Measurements from ENCODE around the gene CPOX. TPM values are rescaled to one million over a fixed set of nuclear protein-coding genes. Genes with fewer than 3 reads are reported as not detected.
"Not testable (repeated sequence)": the region's sequence is repeated elsewhere in the genome, so short reads cannot be mapped to it uniquely, and the experiment has no call there.

CPOX gene
- total and polyA plus RNA-seq, 10 of the 15 experiments (the other 5 are each of a cell fraction or from before 2014, with no cell fraction given) = 40.7 to 72.6 (median 64.5) TPM

DNA sequence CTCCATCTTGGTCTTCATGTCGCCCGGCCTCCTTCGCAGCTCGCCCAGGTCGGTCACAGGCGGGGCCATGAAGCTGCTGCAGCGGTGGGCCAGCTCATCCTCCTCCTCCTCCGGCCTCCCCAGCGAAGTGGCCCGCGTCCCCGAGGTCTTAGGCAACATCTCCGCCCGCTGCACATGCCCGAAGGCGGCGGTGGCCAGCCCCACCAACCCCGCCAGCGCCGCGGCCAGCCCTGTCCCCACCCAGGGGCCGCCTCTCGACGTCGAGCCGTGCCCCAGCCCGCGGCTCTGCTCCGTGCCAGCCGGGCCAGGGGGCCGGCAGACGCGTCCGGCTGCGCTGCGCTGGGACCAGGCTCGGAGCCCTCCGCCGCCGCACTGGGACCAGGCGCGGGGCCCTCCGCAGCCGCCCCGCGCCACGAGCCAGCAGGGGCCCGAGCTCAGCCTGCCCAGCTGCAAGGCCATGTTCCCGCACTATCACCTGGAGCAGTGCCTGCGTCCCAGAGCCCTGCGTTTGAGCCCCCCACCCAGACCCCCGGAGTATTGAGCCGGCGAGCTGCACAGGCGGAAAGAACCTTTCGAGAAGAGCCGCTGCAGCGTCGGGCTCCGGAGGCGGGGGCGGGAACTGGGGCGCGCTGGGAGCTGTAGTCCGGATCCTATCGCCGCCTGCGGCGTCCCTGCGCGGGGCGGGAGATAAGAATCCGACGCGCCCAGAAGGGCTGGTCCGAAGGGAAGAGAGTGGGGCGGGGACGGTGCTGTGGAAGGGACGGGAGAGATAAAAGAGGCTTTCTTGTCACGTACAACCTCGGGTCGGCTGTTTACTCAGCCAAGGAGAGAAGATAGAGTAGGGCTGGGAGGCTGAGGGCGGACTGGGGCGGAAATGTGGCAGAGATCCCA, at the start of gene CPOX (continued):
- TF ChIP-seq SMAD1 (IDR thresholded peaks at IDR 0.05; ENCODE audit: low read depth, partially characterized antibody) (peak; percentile 76), SMARCA5 (IDR thresholded peaks at IDR 0.05) (0 out of 2 replicates have a peak, but pooled peaks have one; percentile 42), BMI1 (IDR thresholded peaks at IDR 0.05; ENCODE audit: borderline replicate concordance) (no peak), JUND (IDR thresholded peaks at IDR 0.05; ENCODE audit: low read depth, low read length) (0 out of 2 replicates have a peak, but pooled peaks have one; percentile 19), POLR2AphosphoS5 (IDR thresholded peaks at IDR 0.05; ENCODE audit: low read length) (peak; percentile 91), CHD4 (IDR thresholded peaks at IDR 0.05) (no peak)

DNA sequence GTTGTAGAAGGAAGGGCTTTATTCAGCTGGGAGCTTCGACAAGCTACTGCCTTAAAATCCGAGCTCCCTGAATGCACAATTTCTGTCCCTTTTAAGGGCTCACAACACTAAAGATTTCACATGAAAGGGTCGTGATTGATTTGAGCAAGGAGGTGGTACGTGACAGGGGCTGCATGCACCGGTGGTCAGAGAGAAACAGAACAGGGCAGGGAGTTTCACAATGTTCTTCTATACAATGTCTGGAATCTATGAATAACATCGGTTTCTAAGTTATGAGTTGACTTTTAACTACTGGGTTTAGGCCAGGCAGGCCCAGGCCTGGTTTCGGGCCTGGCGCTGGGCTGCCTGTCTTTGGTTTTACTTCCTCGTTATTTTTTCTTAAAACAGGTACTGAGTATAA, 49.4 kb upstream of the CPOX start:
- FAIRE-seq; H3K36me3 ChIP-seq (ENCODE audit: control insufficient read depth in 2 of 2, insufficient read depth in 2 of 2, low read length in 1 of 2); in situ Hi-C loops (cut with MboI); H3K27me3 ChIP-seq (replicated peaks in 1 of 2; ENCODE audit: control insufficient read depth in 2 of 2, insufficient read depth in 2 of 2, low read length in 1 of 2); intact Hi-C loops (cut with micrococcal nuclease; ENCODE audit: unreplicated experiment); H4K20me1 ChIP-seq (ENCODE audit: control insufficient read depth, insufficient read depth); H3K79me2 ChIP-seq (ENCODE audit: control insufficient read depth, insufficient read depth, low read length); BruUV-seq (replicated peaks); H3K4me2 ChIP-seq (ENCODE audit: control insufficient read depth, insufficient read depth): not testable (repeated sequence)
- DNase-seq (ENCODE audit: low read depth, low spot score) = peak; percentile 32
- 3% methylated on average over 9 of the region's 9 CpGs for WGBS (ENCODE audit: insufficient coverage, insufficient replicate concordance, low lambda C conversion rate, missing lambda C conversion rate)
- Histone ChIP-seq H3K9ac (ENCODE audit: control insufficient read depth, insufficient read depth, low read length) (peak overlapping the region; percentile 9; the same call in 1 of the 2 replicates), H2AFZ (ENCODE audit: control insufficient read depth, low read depth, low read length) (peak overlapping the region; percentile 39), H3K9me3 (replicated peaks; ENCODE audit: control insufficient read depth, insufficient read depth, low read length) (peaks cover 17% of the 10 kb centered on the region), H3K4me1 (ENCODE audit: control insufficient read depth, insufficient read depth, low read length) (peaks cover 31% of the 10 kb centered on the region), H3K27ac (ENCODE audit: control insufficient read depth, insufficient read depth) (peak overlapping the region; percentile 62), H3K4me3 (peak overlapping the region; percentile 6; the same call in 1 of the 2 replicates)
- TF ChIP-seq BHLHE40 (IDR thresholded peaks at IDR 0.05; ENCODE audit: borderline replicate concordance in 1 of 2, low read depth in 2 of 2, low read length in 1 of 2) (0 out of 4 replicates have a peak, but pooled peaks of 1 of the 2 experiments have one; percentile 3), CREM (IDR thresholded peaks at IDR 0.05; ENCODE audit: low read depth) (peak; percentile 39; the same call in 1 of the 2 replicates), ZBED1 (IDR thresholded peaks at IDR 0.05; ENCODE audit: borderline replicate concordance) (peak; percentile 83), MTA2 (IDR thresholded peaks at IDR 0.05; ENCODE audit: low read depth) (peak; percentile 54; the same call in 1 of the 2 replicates), FOXM1 (IDR thresholded peaks at IDR 0.05; ENCODE audit: low read depth, low read length) (peak; percentile 64; the same call in 1 of the 2 replicates), NFIC (IDR thresholded peaks at IDR 0.05; ENCODE audit: low read depth, low read length) (0 out of 2 replicates have a peak, but pooled peaks have one; percentile 46), EED (IDR thresholded peaks at IDR 0.05; ENCODE audit: low read depth) (peak; percentile 57; the same call in 1 of the 2 replicates), IKZF2 (IDR thresholded peaks at IDR 0.05) (peak; percentile 34 to 50; a peak in 3 of 4 replicates), RUNX3 (IDR thresholded peaks at IDR 0.05; ENCODE audit: low read length) (peak; percentile 59)
- TF ChIP-seq, protein P1, sequence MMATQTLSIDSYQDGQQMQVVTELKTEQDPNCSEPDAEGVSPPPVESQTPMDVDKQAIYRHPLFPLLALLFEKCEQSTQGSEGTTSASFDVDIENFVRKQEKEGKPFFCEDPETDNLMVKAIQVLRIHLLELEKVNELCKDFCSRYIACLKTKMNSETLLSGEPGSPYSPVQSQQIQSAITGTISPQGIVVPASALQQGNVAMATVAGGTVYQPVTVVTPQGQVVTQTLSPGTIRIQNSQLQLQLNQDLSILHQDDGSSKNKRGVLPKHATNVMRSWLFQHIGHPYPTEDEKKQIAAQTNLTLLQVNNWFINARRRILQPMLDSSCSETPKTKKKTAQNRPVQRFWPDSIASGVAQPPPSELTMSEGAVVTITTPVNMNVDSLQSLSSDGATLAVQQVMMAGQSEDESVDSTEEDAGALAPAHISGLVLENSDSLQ (IDR thresholded peaks at IDR 0.05) = peak; percentile 40; the same call in 1 of the 2 replicates
- SMC1A ChIA-PET (ENCODE audit: uncharacterized antibody, unreplicated experiment) = interaction anchor here (0.6 to 3.5 kb wide), 14 partner anchors 9 to 603 kb away, joined by 3 to 22 read pairs (median 6); no protein-coding TSS in a partner anchor
- CTCF ChIA-PET = interaction anchor here (0.9 to 6.6 kb wide), 8 partner anchors 9 to 175 kb away, joined by 3 to 43 read pairs (median 4); no protein-coding TSS in a partner anchor
- peak; percentile 53 for ATAC-seq
- POLR2A ChIA-PET = interaction anchor here (0.6 to 2.5 kb wide), 4 partner anchors 29 to 114 kb away, joined by 3 to 13 read pairs (median 4); no protein-coding TSS in a partner anchor
- RAD21 ChIA-PET (ENCODE audit: unreplicated experiment) = interaction anchor here (0.8 to 3.2 kb wide), 14 partner anchors 15 to 259 kb away, joined by 3 to 15 read pairs (median 4); partner anchors contain the start of gene DCBLD2

Data from GM12878 (cell line).